Keratinocyte (primary cell): Measurements from ENCODE around the gene CTNNA2. TPM values are rescaled to one million over a fixed set of nuclear protein-coding genes. Genes with fewer than 3 reads are reported as not detected.

Experiments
- DNase-seq: peaks from one replicate; pipeline ENCODE4 v3.0.0-alpha.2; 2011; ENCODE audit warnings: low read depth, missing footprints, low spot score
- FAIRE-seq: peaks from 2 replicates; lab custom pipeline; 2011; peaks lifted over from hg19 to GRCh38; lab: Jason Lieb, UNC
- H2AFZ ChIP-seq: 2 replicates; pipeline ENCODE4 v1.6.0; 2012; ENCODE audit warnings: low read length, control low read depth, inconsistent platforms; ENCODE audit not compliant: control insufficient read depth
- H3K27ac ChIP-seq: 2 replicates; pipeline ENCODE4 v1.5.1; 2011; ENCODE audit warnings: low read length; ENCODE audit not compliant: control insufficient read depth, insufficient read depth
- H3K27me3 ChIP-seq: 3 replicates; pipeline ENCODE4 v1.6.0; 2011; ENCODE audit warnings: low read length; ENCODE audit not compliant: control insufficient read depth, insufficient read depth; ENCODE audit errors: extremely low read depth
- H3K36me3 ChIP-seq, 2 experiments: 2 replicates in 1 of 2; 3 replicates in 1 of 2; pipeline ENCODE4 v1.5.1; 2011; ENCODE audit warnings: low read length in 2 of 2, mild to moderate bottlenecking in 1 of 2; ENCODE audit not compliant: control insufficient read depth in 2 of 2, insufficient read depth in 2 of 2; ENCODE audit errors: extremely low read depth in 1 of 2
- H3K4me1 ChIP-seq: 3 replicates; pipeline ENCODE4 v1.5.1; 2011; ENCODE audit warnings: low read length; ENCODE audit not compliant: control insufficient read depth, insufficient read depth; ENCODE audit errors: extremely low read depth
- H3K4me2 ChIP-seq: 3 replicates; pipeline ENCODE4 v1.6.0; 2011; ENCODE audit warnings: low read depth, low read length; ENCODE audit not compliant: control insufficient read depth, insufficient read depth; ENCODE audit errors: extremely low read depth
- H3K4me3 ChIP-seq, 3 experiments: fragments of 200-600 bp in 1 of 3; sonication (generic) in 1 of 3; 2 replicates in 2 of 3; 3 replicates in 1 of 3; pipeline ENCODE4 v1.5.1; 2011 to 2016; ENCODE audit warnings: low read length in 3 of 3, mild to moderate bottlenecking in 3 of 3, control low read depth in 2 of 3, inconsistent platforms in 1 of 3, low read depth in 1 of 3, mixed read lengths in 1 of 3, mixed run types in 1 of 3, moderate library complexity in 1 of 3; ENCODE audit not compliant: control insufficient read depth in 2 of 3, insufficient read depth in 2 of 3; ENCODE audit errors: extremely low read depth in 1 of 3
- H3K79me2 ChIP-seq: 2 replicates; pipeline ENCODE4 v1.6.0; 2012; ENCODE audit warnings: low read length; ENCODE audit not compliant: control insufficient read depth, insufficient read depth
- H3K9ac ChIP-seq: 3 replicates; pipeline ENCODE4 v1.6.0; 2011; ENCODE audit warnings: low read length; ENCODE audit not compliant: control insufficient read depth, insufficient read depth; ENCODE audit errors: extremely low read depth
- H3K9me1 ChIP-seq: 3 replicates; pipeline ENCODE4 v1.6.0; 2011; ENCODE audit warnings: low read length; ENCODE audit not compliant: control insufficient read depth, insufficient read depth; ENCODE audit errors: extremely low read depth
- H3K9me3 ChIP-seq: 2 replicates; pipeline ENCODE4 v1.5.1; 2012; ENCODE audit warnings: low read depth, low read length; ENCODE audit not compliant: control insufficient read depth
- H4K20me1 ChIP-seq: 3 replicates; pipeline ENCODE4 v1.6.0; 2011; ENCODE audit warnings: low read length; ENCODE audit not compliant: control insufficient read depth, insufficient read depth; ENCODE audit errors: extremely low read depth
- CTCF ChIP-seq, 3 experiments: IDR thresholded peaks in 1 of 3; conservative IDR thresholded peaks in 1 of 3; optimal IDR thresholded peaks in 1 of 3; 2 replicates in 2 of 3; 3 replicates in 1 of 3; pipeline versions ENCODE3 to v1.5.1; 2011; ENCODE audit warnings: low read length in 3 of 3, mild to moderate bottlenecking in 3 of 3, moderate library complexity in 2 of 3, control low read depth in 1 of 3, inconsistent platforms in 1 of 3; ENCODE audit not compliant: insufficient read depth in 2 of 3; ENCODE audit errors: extremely low read depth in 1 of 3
- EZH2 ChIP-seq: IDR thresholded peaks from one replicate; pipeline ENCODE4 v1.6.1; 2012; ENCODE audit warnings: inconsistent platforms, mild to moderate bottlenecking, low read length, moderate library complexity
- dilution Hi-C: fragments of 300-500 bp; cut with MboI; formaldehyde crosslinking; loops from one replicate; pipeline ENCODE4 v1.7.0; 2020; ENCODE audit warnings: low sequenced_read_pairs; ENCODE audit not compliant: extremely low pct_ligation_motif_present
- polyA plus RNA-seq, 5 experiments: library from polyadenylated mRNA; depleted of rRNA in 3 of 5; stranded (reverse) in 3 of 5; stranded (forward) in 1 of 5; unstranded in 1 of 5; fragments of >200 nt; gene quantifications; 1 replicate in 1 of 5; 2 replicates in 3 of 5; 3 replicates in 1 of 5; pipeline versions ENCODE4 v1.2.1 to v1.2.3, GENCODE V29; 2011 to 2012; ENCODE audit warnings: missing spikeins in 2 of 5, low read depth in 1 of 5, low replicate concordance in 1 of 5

Gene CTNNA2
- polyA plus RNA-seq, 1 donor (not counting 4 experiments of a cell fraction or from before 2014, with no cell fraction given) = not detected

GRCh38 chr2:80506563-80506962, 993.7 kb downstream of the CTNNA2 start:
- Histone ChIP-seq H3K9ac (no peak overlapping the region), H3K9me3 (no peaks in the 10 kb centered on the region), H3K27me3 (no peaks in the 10 kb centered on the region), H3K4me1 (no peaks in the 10 kb centered on the region), H3K9me1 (no peaks in the 10 kb centered on the region), H3K27ac (no peak overlapping the region), H2AFZ (no peak overlapping the region), H3K4me3 (no peak overlapping the region), H4K20me1 (no peaks in the 10 kb centered on the region), H3K79me2 (no peaks in the 10 kb centered on the region), H3K36me3 (no peaks in the 10 kb centered on the region), H3K4me2 (no peak overlapping the region)
- FAIRE-seq (no peak), DNase-seq (no peak)
- TF ChIP-seq EZH2 = no peak
- no peak for TF ChIP-seq CTCF (optimal IDR thresholded peaks at IDR 0.05 in 1 of 3, IDR thresholded peaks at IDR 0.05 in 1 of 3, conservative IDR thresholded peaks at IDR 0.05 in 1 of 3; ENCODE audit: extremely low read depth in 1 of 3, insufficient read depth in 2 of 3, low read length in 3 of 3)
- dilution Hi-C loops = no loop called here

GRCh38 chr2:80510716-80511115, 997.9 kb downstream of the CTNNA2 start:
- Histone ChIP-seq H2AFZ (no peak overlapping the region), H3K9me3 (no peaks in the 10 kb centered on the region), H3K79me2 (no peaks in the 10 kb centered on the region), H3K4me3 (no peak overlapping the region), H3K27ac (no peak overlapping the region), H3K27me3 (no peaks in the 10 kb centered on the region), H3K9me1 (no peaks in the 10 kb centered on the region), H3K4me2 (no peak overlapping the region), H3K4me1 (no peaks in the 10 kb centered on the region), H4K20me1 (no peaks in the 10 kb centered on the region), H3K36me3 (no peaks in the 10 kb centered on the region), H3K9ac (no peak overlapping the region)
- DNase-seq (no peak), FAIRE-seq (no peak)
- TF ChIP-seq EZH2 (no peak), CTCF (optimal IDR thresholded peaks at IDR 0.05 in 1 of 3, IDR thresholded peaks at IDR 0.05 in 1 of 3, conservative IDR thresholded peaks at IDR 0.05 in 1 of 3; ENCODE audit: extremely low read depth in 1 of 3, insufficient read depth in 2 of 3, low read length in 3 of 3) (no peak)
- dilution Hi-C loops = no loop called here
